GM18505 (cell line): ENCODE results near the gene IFNA5.

ENCODE experiments used
- ATAC-seq: cut with Tn5 transposase; IDR thresholded peaks from one replicate; pipeline ENCODE4 v1.9.1; 2021; ENCODE audit not compliant: unreplicated experiment
- POLR2A ChIP-seq: IDR thresholded peaks from 4 replicates; pipeline ENCODE4 v1.6.1; 2011; ENCODE audit warnings: borderline replicate concordance; ENCODE audit not compliant: insufficient read depth, insufficient read length; ENCODE audit errors: extremely low read depth

Gene IFNA5

GRCh38 chr9:21305213-21305612 is at the start of gene IFNA5:
TSS of gene IFNA5 (minus strand) at chr9:21305313. CDS start at chr9:21305256, 57 bp downstream.
- no peak for ATAC-seq
- no peak for TF ChIP-seq POLR2A

DNA sequence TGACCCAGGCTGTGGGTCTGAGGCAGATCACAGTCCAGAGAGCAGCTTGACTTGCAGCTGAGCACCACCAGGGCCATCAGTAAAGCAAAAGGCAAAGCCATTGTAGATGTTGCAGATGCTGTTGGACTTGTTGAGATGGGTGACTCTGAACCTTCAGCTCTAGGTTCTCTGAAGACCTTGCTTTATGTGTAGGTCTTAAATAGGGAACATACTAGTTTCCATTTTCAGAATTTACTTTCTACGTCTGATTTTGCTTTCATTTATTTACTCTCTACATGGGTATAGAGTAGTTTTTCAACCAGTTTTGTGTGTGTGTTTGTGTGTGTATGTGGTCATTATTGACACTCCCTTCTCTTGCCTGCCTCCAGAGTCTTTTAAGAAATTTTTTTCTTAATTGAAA is 45.7 kb upstream of the IFNA5 start, which contains the start of gene IFNA6:
IFNA6 (minus strand) TSS at position 101 of the 400 bp plus-strand sequence; CDS start at position 101, 0 bp downstream.
- no peak for TF ChIP-seq POLR2A
- ATAC-seq, result no peak

GRCh38 chr9:21348430-21348970 is 43.4 kb upstream of the IFNA5 start:
- no peak for TF ChIP-seq POLR2A
- ATAC-seq, result no peak

DNA sequence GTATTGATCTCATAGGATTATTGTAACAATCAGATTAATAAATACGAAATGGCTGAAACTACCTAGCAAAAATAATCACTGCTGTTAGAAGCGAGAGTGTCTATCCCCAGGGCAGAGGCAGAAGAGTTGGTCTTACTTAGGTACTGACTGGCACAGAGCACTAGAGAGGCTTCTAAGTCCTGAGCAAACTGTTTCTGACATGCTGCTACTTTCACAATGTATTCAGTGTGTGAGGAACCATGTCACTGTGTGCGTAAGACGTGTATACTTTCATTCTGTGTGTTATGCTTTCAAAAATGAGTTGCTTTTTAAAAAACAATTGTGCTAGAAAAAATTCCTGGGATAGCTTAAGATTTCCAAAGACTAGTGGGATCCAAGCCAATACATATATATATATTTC is 35.6 kb upstream of the IFNA5 start:
- TF ChIP-seq POLR2A, result no peak
- no peak for ATAC-seq

DNA sequence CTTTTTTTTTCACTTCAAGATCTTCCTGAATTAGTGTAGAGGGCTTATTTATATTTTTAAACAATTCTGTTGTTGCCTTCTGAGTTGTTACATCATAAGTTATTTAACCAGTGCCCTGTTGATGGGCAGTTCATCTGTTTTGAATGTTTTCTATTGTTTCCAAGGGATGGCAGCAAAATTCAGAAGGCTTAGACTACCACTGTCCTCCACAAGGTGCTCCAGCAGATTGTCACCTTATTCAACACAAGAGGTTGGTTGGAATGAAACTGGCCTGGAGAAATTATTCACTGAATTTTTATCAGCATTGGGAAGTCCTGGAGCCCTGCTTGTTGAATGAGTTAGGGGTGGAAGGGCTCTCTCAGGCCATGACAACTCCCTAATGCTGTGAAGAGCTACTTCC is 31.3 kb upstream of the IFNA5 start:
- TF ChIP-seq POLR2A, result no peak
- ATAC-seq, result no peak

DNA sequence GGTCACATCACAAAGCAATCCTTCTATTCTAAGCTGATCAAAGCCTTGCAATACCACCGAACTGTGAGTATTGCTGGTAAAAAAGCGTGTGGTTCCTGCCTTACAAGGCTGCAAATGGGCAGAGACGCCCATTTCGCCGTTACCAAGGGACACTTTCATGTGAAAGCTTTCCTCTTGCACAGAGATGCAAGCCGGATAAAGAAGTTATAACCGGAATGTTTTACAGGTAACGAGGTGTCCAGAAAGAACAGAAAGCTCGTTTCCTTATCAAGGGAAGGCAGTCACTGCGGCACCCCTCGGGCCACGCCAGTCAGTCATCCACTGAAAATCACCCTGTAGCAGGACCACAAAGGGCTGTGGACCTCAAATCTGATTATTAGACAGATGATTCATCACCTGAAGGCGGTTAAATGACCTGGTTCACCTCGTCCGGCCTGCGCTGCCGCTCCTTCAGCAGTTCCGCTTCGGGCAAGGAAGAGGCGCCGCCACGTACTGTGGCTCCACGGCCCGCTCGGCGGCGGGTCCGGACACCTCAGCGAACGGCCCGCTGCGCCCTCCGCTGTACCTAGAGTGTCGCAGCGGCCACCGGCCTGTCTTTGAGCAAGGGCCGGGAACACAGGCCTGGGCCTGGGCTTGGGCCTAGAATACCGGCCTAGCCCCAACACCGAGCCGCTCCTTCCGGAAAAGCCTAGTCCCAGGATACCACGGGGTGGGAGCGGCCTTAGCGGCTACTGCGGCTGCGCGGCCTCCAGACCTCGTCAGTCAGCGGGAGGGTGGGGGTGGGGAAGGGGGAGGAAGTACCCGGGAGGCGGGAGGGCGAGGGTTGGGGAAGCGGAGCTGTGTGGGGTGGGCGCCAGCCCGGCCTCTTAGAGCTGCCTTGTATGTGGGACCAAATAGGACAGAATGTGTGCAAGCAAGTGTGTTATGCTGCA is 29.9 kb upstream of the IFNA5 start, which contains the start of gene KLHL9:
KLHL9 (minus strand) TSS at position 704 of the 932 bp plus-strand sequence; CDS start at position 159, 545 bp downstream.
- ATAC-seq, result peak; percentile 88
- peak; percentile 88 for TF ChIP-seq POLR2A

DNA sequence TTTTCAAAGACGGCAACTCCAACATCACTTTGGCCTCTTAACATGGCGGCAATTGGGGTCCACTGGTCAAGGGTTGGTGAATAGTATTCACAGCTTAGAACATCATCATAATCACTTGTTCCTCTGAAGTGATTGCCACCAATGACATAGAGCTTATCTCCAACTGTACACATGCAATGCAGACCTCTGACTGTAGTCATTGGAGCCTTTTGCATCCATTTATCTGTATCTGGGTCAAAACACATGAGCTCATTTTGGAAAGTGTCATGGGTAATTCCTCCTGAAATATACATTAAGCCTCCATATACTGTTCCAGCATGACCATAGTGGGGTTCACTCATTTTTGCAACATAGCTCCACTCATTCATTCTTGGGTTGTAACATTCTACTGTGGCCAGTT is 28.1 kb upstream of the IFNA5 start:
- no peak for ATAC-seq
- no peak for TF ChIP-seq POLR2A

- ATAC-seq, result no peak
These were observed 26.7 kb upstream of the IFNA5 start for GRCh38 chr9:21331676-21332402.

GRCh38 chr9:21326526-21327139 is 21.5 kb upstream of the IFNA5 start:
- ATAC-seq, result peak; percentile 77

More at GRCh38 chr9:21331676-21332402, 26.7 kb upstream of the IFNA5 start:
- no peak for TF ChIP-seq POLR2A

DNA sequence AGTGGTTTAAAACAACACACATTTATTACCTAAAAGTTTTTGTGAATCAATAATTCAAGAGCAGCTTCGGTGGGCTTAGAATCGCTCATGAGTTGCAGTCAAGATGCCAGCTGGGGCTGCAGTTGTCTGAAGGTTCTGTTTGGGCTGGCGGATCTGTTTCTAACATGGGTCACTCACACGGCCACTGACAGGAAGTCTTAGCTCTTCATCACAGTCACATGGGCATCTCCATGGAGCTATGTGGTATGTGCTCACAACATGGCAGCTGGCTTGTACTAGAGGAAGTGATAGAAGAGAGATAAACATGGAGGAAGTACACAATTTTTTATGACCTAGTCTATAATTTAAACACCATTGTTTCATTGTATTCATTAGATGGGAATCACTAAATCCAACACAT is 18.9 kb upstream of the IFNA5 start:
- ATAC-seq, result no peak
- TF ChIP-seq POLR2A, result no peak

More at GRCh38 chr9:21326526-21327139, 21.5 kb upstream of the IFNA5 start:
- TF ChIP-seq POLR2A, result no peak

GRCh38 chr9:21322911-21323461 is 17.9 kb upstream of the IFNA5 start:
- ATAC-seq, result no peak
- TF ChIP-seq POLR2A, result no peak

DNA sequence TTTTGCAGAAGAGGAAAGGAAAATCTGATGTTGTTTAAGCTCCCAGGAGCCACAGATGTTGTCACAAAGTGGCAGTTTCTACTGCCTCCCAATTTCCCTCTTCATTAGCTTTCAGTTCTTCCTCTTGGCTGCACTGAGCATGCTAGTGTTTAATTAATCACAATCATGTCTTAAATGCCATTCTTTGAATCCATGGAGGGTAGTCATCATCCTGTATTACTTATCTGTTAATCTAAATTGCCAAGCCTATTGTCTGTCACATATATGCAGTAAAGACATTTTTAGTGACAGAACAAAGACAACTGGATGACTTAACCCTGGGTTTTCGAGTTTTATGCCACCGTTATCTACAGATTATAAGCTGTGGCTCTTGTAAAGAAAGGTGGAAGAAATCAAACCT is 15.4 kb upstream of the IFNA5 start:
- no peak for TF ChIP-seq POLR2A
- no peak for ATAC-seq

GRCh38 chr9:21317956-21318923 is 13.1 kb upstream of the IFNA5 start:
- no peak for TF ChIP-seq POLR2A
- ATAC-seq, result no peak
